Body of pancreas (tissue), 4 donors: ENCODE measurements around the gene PTPRD. TPM values are rescaled to one million over a fixed set of nuclear protein-coding genes. Genes with fewer than 3 reads are reported as not detected.

Experiments
- ATAC-seq: fragments of 150-250 bp; one replicate; pipeline ENCODE4 v1.9.1; 2016
- DNase-seq, 4 donors: peaks; one replicate each; pipeline ENCODE4 v3.0.0-alpha.2; 2019
- H3K27ac ChIP-seq, 4 donors: fragments of 200-600 bp; sonication (generic); 1 replicate in 3 of 4; 2 replicates in 1 of 4; pipeline versions ENCODE4 v1.5.1 to v1.6.1; 2016 to 2019; ENCODE audit warnings: mild to moderate bottlenecking in 1 of 4, mixed read lengths in 1 of 4, moderate library complexity in 1 of 4
- H3K27me3 ChIP-seq, 2 donors: fragments of 200-600 bp; sonication (generic); one replicate each; pipeline ENCODE4 v1.6.0; 2016; ENCODE audit warnings: mild to moderate bottlenecking in 1 of 2
- H3K36me3 ChIP-seq, 2 donors: fragments of 200-600 bp; sonication (generic); replicated peaks in 1 of 2; 2 replicates each; pipeline ENCODE4 v1.5.1; 2016; ENCODE audit warnings: low read depth in 2 of 2; ENCODE audit not compliant: insufficient read depth in 1 of 2
- H3K4me1 ChIP-seq: fragments of 200-600 bp; sonication (generic); one replicate; pipeline ENCODE4 v1.6.0; 2016
- H3K4me3 ChIP-seq, 2 donors: fragments of 200-600 bp; sonication (generic); 1 replicate in 1 of 2; 2 replicates in 1 of 2; pipeline ENCODE4 v1.5.1; 2016 to 2019
- H3K9me3 ChIP-seq, 3 donors: fragments of 200-600 bp; sonication (generic); 1 replicate in 2 of 3; 2 replicates in 1 of 3; pipeline ENCODE4 v1.5.1; 2016
- CTCF ChIP-seq, 7 experiments: fragments of 450-650 bp in 4 of 7; fragments of 200-600 bp in 3 of 7; sonication (generic) in 3 of 7; IDR thresholded peaks; one replicate each; pipeline ENCODE4 v1.5.1; 2016 to 2019; ENCODE audit warnings: antibody characterized with exemption in 7 of 7
- POLR2A ChIP-seq, 3 donors: fragments of 450-650 bp; IDR thresholded peaks; one replicate each; pipeline ENCODE4 v1.6.1; 2016; ENCODE audit warnings: antibody characterized with exemption in 3 of 3, mild to moderate bottlenecking in 2 of 3
- WGBS, 2 donors: methylation state at CpG; one replicate each; pipeline ENCODE4 v1.1.5; 2017; 5-methylcytosine and 5-hydroxymethylcytosine counted together
- intact Hi-C: fragments of 100-400 bp; cut with DNase I; formaldehyde crosslinking; loops from one replicate; pipeline ENCODE4 v1.15.1; 2023
- total RNA-seq, 2 donors: library from RNA; depleted of rRNA; stranded (reverse); fragments of >200 nt; gene quantifications; one replicate each; pipeline ENCODE4 v1.1.0, GENCODE V29; 2016

The PTPRD gene
- total RNA-seq, 2 donors from 2014 or later: 4.3 to 4.9 TPM

DNA sequence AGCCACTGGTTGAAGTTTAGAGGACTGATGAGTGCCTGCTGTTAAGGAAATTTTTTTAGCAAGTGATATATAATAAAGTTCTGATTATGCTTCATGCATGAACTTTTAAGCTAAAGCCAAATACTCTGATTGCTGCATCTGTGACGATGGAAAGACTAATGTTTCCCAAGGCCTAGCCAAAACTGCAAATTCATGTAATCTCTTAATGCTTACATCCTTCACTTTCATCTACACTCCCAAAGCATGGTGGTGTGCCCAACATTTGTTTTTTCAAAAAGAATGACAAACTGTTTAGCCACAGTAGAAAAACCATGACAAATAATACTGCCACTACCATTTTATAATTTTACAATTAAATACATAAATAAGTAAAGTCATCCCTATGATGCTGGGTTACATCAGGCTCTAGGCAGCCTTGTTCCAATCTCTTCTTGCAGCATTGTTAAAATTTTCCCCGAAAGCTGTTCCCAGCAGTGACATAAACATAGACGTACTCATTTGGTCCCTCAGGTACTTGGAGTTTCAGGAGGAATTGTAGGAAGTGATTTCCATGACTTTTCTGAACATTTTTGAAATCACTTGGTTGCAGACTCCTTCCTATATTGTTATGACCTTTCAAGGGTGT is 2187.9 kb downstream of the PTPRD start:
- TF ChIP-seq CTCF (IDR thresholded peaks at IDR 0.05) (no peak), POLR2A (IDR thresholded peaks at IDR 0.05) (no peak)
- no peak overlapping the region for H3K27ac ChIP-seq
- no peaks in the 10 kb centered on the region for H3K4me1 ChIP-seq
- DNase-seq (no peak), ATAC-seq (no peak)
- intact Hi-C loops: no loop called here
- 69 to 74% methylated on average over 3 of the region's 3 CpGs for WGBS, 2 donors
- H3K27me3 ChIP-seq: no peaks in the 10 kb centered on the region
- no peaks in the 10 kb centered on the region for H3K36me3 ChIP-seq
- no peak overlapping the region for H3K4me3 ChIP-seq
- H3K9me3 ChIP-seq: no peaks in the 10 kb centered on the region

DNA sequence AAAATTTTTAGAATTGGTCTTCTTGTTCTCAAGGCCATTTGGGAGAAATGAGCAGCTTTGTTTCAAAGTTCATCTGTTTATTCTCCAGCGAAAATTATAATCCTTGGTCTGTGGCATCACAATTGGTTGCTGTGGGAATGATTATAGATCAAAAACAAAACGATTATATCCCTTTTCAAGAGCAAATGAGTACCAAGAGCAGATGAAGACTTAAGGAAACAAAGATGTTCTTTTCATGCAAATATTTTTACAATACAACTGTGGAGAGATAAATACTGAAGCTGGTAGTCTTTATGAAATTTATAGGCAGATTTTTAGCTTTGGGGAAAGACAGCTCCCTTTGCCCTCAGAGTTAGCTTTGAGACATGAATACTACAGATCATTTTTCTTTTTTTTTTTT is 2192.4 kb downstream of the PTPRD start:
- DNase-seq (no peak), ATAC-seq (no peak)
- H3K36me3 ChIP-seq: no peaks in the 10 kb centered on the region
- H3K4me1 ChIP-seq: no peaks in the 10 kb centered on the region
- no peaks in the 10 kb centered on the region for H3K9me3 ChIP-seq
- no peaks in the 10 kb centered on the region for H3K27me3 ChIP-seq
- H3K4me3 ChIP-seq: no peak overlapping the region
- intact Hi-C loops: no loop called here
- 40 to 47% methylated on average over 2 of the region's 2 CpGs for WGBS, 2 donors
- no peak for TF ChIP-seq CTCF (IDR thresholded peaks at IDR 0.05)
- no peak for TF ChIP-seq POLR2A (IDR thresholded peaks at IDR 0.05)
- no peak overlapping the region for H3K27ac ChIP-seq

GRCh38 chr9:8419596-8420275 is 2193.1 kb downstream of the PTPRD start:
- no peak overlapping the region for H3K4me3 ChIP-seq

GRCh38 chr9:8417341-8417740 is 2195.5 kb downstream of the PTPRD start:
- H3K4me3 ChIP-seq: no peak overlapping the region
- H3K4me1 ChIP-seq: no peaks in the 10 kb centered on the region
- intact Hi-C loops: no loop called here
- no peak for TF ChIP-seq CTCF (IDR thresholded peaks at IDR 0.05)
- no peak for TF ChIP-seq POLR2A (IDR thresholded peaks at IDR 0.05)
- no peak for ATAC-seq
- WGBS, 2 donors: 0 to 94% methylated on average over 1 of the region's 1 CpG
- no peaks in the 10 kb centered on the region for H3K27me3 ChIP-seq
- H3K9me3 ChIP-seq: no peaks in the 10 kb centered on the region
- no peak for DNase-seq
- H3K36me3 ChIP-seq: no peaks in the 10 kb centered on the region
- H3K27ac ChIP-seq: no peak overlapping the region

More at GRCh38 chr9:8419596-8420275, 2193.1 kb downstream of the PTPRD start:
- WGBS, 2 donors: 66 to 73% methylated on average over 3 of the region's 3 CpGs
- H3K27ac ChIP-seq: no peak overlapping the region
- intact Hi-C loops: no loop called here
- H3K9me3 ChIP-seq: no peaks in the 10 kb centered on the region
- DNase-seq (no peak), ATAC-seq (no peak)
- no peaks in the 10 kb centered on the region for H3K36me3 ChIP-seq
- H3K4me1 ChIP-seq: no peaks in the 10 kb centered on the region
- no peaks in the 10 kb centered on the region for H3K27me3 ChIP-seq
- no peak for TF ChIP-seq POLR2A (IDR thresholded peaks at IDR 0.05)
- TF ChIP-seq CTCF (IDR thresholded peaks at IDR 0.05): no peak

DNA sequence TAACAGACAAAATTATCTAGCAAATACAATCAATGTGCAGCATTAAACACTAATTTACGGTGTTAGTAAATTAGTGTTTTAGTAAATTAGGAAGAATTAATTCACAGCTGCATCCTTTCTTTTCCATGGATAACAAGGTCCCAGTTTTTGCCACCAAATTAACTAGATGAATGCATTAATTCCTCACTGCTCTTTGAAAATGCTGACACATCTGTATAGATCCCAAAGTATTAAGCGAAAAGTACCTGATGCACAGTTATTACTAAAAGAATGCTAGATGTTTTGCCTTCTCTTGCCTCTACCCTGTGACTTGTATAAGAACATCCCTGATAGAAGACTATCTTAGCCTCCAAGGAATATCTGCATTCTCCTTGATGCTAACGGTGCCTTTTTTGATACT is 2200.5 kb downstream of the PTPRD start:
- no peak for ATAC-seq
- Histone ChIP-seq H3K9me3 (no peaks in the 10 kb centered on the region), H3K4me1 (no peaks in the 10 kb centered on the region), H3K27ac (no peak overlapping the region), H3K27me3 (no peaks in the 10 kb centered on the region), H3K36me3 (no peaks in the 10 kb centered on the region), H3K4me3 (no peak overlapping the region)
- DNase-seq: no peak
- no peak for TF ChIP-seq CTCF (IDR thresholded peaks at IDR 0.05)
- TF ChIP-seq POLR2A (IDR thresholded peaks at IDR 0.05): no peak
- intact Hi-C loops: no loop called here
- 88% methylated on average over 3 of the region's 3 CpGs for WGBS, 2 donors
